Stimulated activated CD4-positive, alpha-beta T cell treated with anti-CD3 and anti-CD28 coated beads, Interleukin-2, amount 100 ng/mL, for 4 hours (primary cell): ENCODE measurements around the gene PYGB.
"Not testable (repeated sequence)": the region's sequence is repeated elsewhere in the genome, so short reads cannot be mapped to it uniquely, and the experiment has no call there.

Source experiments
- DNase-seq: peaks from one replicate; pipeline ENCODE4 v3.0.0-alpha.2; 2020; ENCODE audit warnings: low read depth

Gene PYGB

DNA sequence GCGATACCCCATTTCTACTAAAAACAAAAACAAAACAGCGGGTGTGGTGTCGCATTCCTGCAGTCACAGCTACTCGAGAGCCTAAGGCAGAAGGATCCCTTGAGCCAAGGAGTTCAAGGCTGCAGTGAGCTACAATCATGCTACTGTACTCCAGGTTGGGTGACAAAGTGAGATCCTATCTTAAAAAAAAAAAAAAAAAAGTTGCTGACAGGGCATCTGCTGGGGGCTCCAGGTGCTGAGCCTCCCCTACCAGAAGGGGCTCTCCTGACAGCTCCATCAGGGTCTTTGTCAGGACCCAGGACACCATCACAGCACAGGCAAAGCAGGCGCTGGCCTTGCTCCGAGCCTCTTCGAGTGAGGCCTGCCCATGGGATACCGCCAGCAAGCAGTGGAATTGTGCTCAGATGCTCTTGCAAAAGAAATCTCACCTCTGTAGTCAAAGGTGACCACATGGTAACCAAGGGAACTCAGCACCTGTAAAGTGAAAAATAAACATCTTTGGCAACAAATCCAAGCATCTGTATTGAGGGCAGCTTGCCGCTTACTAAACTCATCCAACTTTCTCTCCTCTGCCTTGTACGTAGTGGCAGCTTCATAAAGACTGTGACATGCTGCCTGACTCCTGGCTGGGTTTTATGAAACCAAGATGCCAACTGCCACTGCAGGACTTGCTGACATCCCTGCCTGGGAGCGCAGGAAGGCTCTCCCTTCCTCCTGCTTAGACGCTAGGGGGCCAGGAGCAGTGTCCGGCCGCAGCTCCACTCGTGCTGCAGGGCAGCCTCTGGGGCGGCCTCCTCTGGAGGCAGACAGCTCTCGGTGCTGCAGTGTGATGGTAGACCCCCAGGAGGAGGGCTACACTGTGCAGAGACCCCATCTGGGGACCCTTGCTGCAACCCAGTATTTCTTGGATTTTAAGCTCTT lies 66.9 kb downstream of the PYGB start:
- no peak for DNase-seq

DNA sequence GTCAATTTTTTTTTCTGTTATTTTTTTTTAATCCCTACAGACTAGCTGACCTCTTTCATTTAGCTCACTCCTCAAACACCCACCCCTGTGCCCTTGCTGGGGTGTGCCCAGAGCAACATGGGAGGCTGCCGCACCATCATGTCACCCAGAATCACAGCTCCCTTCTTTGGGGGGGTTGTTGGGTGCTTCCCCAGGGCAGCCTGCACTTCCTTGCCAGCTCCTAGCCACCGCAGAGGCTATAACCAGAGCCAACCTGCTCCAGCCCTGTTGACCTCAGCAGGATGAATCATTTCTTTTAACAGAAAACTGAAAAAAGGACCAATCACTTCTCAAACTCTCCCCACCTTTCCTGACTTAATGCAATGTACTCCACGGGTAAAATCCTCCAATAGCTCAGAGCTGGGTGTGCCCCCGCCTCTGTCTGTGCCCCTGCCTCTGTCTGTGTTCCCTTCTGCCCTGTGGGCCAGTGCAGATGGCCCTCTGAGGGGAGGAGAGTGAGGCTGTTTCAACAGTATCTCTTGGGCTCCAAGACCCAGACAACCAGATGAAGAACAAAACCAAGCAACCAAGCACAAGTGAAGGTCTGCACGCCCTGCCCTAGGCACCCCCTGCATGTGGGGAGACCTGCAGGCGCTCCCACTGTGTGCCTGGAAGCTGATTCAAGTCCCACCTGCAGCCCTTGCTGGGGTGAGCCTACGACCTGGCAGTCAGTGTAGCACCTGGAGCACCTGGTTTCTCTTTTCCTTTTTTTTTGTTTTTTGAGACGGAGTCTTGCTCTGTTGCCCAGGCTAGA lies 67.7 kb downstream of the PYGB start:
- no peak for DNase-seq

DNA sequence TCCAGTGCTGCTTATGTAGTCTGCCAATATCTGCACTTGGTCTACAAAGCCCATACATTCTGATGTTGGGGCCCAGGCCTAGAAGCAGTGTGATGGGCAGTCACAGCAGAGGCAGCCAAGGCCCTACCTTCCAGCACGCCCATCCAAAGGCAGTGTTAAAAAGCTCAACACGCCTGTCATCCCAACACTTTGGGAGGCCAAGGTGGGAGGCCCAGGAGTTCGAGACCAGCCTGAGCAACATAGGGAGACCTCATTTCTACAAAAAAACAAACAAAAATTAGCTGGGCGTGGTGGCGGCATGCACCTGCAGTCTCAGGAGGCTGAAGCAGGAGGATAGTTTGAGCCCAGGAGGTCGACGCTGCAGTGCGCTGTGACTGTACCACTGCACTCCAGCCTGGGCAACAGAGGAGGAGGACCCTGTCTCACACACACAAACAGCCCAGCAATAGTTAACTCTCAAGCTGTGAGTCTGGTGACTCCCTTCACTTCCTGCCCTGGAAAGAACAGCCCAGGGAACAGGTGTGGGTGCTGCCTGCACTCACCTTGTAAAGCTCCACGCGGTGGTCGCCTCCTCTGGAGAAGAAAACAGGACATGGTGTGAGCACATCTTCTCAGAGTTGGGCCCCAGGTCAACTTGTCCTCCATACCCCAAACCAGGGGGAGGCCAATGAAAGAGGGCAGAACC lies 68.8 kb downstream of the PYGB start:
- DNase-seq = no peak

DNA sequence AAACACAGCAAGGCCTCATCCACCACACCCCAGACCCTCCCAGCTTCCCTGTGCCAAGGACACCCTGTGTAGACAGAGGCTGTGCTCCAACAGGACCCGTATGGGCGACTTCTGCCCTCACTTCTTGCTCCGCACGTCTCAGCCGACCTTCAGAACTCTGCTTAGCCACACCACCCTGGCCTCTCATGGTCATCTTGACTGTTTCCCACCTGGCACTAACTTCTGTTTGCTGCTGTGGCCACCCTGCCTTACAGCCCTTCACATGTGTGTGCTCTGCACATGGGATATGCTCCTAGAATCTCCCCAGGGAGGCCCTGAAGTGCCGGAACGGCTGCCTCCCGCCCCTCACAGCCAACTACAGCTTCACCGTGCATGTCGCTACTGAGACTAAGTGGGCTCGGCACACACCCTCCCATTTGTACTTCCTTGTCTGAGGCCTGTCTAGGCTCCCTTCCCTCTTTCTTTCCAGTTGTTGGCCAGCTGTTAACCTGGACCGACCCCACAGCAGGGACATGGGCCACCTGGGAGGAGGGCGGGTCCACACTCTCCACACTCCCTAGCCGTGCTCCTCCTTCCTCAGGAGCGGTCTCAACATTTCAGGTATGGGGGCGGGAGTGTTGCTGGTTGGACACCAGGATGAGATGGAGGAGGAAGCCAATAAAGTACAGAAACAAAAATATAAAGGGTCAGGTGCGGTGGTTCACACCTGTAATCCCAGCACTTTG lies 69.6 kb downstream of the PYGB start:
- no peak for DNase-seq

DNA sequence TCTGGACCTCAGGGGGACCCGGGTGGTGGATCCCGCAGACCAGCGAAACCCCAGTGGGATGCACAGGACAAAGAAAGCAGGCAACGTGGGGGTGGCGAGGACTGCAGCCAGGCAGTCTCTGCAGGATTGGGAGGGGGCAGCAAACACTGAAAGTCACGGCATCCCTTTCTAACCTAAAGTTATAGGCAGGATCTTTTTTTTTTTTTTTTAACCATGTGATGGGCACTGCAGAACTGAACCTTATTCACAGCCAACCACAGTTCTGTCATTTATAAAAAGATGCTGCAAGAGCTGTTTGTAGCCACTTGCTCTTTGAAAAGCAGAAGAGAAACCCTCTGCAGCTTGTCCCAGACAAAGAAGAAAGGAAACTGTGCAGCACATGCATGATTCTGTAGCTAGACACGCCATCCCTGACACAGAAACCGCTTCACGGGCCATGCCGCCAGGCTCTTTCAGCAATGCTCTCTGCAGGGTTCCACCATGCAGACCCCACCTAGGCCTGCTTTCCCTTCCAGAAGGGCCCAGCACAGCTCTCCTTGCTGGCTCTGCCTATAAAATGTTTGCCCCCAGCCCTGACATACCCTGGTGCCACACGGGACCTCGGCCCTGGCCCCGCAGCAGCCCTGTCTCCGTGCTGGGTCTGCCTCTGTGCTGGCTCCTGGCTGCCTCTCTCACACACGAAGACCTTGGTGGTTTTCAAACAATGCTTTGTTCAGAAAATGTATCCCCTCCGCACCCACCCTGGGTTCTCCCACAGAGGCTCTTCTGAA lies 70.8 kb downstream of the PYGB start:
- no peak for DNase-seq

DNA sequence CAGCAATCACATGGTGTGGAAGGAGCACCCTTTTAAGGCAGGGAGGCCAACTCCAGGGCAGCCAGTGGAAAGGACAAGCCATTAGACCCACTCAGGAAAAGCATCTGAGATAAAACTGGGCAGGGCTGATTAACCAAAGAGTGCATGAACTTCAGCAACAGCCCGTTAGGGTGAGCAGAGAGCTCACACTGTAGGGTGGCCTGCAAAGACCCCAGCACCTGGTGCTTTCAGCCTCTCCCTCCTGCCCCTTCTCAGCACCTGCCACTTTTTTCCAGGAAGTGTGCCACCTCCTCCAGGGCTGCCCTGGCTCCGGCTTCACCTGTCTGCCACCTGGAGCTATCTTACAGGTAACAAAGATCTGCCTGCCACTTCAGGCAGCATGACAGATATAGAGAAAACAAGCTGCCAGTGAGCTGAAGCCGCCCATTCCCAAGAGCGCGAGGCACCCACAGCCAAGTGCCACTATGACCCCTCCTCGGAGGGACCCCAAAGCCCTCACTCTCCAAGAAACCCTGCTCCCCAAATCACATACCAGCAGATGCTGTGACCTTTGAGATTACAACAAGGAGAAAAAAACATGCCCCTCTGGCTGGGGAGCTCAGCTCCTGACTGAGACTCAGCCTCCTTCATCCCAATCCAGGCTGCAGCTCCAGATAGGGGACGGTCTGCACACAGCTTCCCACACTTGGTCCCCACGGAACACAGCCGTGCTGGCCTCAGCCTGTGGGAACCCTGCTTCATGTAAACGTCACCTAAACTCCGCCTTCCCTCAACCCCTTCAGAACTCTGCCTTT lies 71.6 kb downstream of the PYGB start:
- no peak for DNase-seq

DNA sequence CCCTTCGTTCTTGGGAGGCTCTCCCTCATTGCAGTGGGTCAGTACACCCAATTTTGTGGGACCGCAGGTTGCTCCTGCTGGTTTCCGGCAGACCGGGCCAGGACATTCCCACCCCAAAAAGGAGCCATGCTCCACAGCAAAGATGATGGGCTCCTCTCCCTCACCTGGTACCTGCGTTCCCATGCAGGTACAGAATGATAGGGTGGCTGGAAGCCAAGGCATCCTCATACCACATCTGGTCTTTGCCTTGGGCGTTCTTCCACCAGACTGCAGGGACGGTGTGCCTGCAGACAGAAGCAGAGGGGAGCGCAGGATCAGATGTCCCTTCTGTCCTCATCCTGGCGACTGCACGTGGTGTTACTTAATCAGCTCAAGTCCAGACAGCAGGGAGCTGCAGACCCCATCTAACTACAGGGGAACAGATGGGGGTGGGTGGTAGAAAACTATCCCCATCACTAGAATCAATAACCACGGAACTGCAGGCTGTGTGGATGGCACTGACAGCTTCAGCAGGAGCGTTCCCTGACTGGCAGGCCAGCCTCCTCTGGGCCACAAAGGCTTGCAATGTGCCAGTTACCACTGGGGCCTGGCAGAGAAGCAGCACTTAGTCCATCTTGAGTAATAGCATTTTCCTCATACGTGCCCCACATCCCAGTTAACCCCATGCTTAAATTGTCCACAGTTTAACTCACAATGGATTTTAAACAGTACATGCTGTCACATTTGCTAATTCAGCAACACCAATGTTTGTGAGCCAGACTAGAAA lies 72.3 kb downstream of the PYGB start:
- no peak for DNase-seq

DNA sequence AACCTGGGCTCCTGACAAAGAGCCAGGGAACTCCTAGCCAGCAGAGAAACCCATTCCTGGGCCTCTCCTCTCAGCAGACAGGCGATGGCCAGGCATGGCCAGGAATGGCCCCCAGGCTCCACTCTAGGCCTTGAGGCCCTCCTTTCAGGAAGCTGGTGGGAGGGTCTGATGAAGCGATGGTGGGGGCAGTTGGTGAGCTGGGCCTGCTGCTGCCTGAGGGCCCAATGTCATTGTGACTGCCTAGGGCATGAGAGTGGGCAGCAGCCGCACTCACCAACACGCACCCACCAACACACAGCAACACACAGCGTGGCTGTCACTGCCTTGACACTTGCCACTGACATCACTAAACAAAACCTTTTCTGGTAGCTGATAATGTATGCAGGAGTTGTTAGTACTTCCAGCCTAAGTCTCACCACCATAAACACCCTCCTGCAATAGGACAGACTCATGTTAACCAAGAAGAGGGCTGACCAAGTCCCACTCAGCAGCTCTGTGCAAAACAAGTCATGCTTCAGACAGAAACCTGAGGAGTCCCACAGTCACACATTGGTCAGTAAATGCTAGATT lies 73.5 kb downstream of the PYGB start:
- DNase-seq = no peak

DNA sequence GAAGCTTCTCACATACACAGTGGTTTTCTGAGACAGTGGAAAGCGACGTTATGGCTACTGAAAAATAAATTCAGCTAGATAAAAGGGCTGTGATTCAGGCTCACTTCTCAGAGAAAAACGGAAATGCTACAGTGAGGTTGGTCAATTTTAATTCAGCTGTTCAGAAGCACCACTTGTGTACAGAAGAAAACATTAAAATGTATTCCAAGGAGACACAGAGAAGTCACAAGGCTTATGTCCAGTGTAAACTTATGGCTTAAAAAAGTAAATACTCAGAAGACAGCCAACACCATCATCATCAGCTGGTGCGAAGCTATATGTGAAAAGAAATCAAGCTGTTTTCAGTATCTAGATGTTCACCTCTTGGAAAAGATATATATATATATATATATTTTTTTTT lies 74.1 kb downstream of the PYGB start:
- no peak for DNase-seq

DNA sequence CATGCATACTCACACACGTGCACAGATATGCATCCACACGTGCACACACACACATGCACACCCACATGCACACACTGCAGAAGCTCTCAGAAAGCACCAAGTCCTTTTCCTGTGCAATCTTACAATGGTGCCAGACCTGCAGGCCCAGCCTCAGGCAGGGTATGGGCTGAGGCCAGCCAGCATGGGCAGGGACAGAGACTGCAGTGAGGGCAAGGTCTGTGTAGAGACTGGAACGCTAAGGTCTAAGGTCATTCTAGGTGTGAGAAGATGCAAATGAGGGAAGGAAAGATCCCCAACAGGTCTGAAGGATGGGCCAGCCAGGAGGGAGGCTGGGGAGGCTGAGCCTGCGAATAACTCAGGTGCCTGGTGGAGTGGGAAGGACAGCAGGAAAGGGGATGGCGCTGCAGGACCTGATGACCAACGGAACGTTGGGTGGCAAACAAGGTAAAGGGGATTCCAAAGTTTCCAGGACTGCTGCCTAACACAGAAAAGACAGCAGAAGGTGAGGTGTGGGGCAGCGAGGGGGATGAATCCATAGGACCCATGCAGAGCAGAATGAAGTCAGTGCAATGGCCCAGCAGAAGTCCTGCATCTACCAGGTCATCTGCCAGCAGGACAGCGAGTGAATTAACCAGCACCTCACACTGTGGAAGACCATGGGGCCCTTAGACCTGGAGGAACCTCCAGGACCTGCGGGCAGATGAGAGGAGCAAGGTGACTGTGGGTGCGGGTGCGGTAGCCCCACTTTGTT lies 75.8 kb downstream of the PYGB start:
- no peak for DNase-seq

DNA sequence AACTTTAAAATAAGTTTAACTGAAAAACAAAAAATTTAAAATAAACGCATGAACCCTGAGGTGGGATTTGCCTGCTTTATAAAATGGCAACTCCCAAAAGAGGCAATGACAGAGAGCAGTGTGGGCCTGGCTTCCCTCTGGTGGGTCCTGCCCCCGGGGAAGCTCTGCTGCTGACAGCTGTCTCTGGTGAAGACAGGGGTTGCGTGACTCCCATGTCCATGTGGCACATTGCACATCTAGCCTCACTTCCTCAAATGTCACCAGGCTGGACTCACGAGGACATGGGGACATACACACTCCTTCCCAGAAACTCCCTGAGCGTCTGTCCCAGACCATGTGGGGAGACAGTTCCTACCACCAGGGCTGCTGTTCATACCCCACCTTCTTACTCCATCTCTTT lies 76.5 kb downstream of the PYGB start:
- no peak for DNase-seq

DNA sequence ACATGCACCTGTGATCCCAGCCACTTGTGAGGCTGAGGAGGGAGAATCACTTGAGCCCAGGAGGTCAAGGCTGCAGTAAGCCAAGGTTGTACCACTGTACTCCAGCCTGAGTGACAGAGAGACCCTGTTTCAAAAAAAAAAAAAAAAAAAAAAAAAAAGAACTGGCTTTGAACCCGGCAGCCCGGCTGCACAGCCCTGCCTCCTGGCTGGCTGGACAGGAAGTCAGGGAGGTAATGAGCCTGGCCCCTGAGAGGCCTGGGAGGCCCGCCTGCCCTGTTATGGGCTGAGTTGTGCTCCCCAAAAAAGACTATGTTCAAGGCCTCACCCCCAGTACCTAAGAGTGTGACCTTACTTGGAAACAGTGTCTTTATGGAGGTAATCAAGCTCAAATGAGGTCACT lies 77.2 kb downstream of the PYGB start:
- no peak for DNase-seq

DNA sequence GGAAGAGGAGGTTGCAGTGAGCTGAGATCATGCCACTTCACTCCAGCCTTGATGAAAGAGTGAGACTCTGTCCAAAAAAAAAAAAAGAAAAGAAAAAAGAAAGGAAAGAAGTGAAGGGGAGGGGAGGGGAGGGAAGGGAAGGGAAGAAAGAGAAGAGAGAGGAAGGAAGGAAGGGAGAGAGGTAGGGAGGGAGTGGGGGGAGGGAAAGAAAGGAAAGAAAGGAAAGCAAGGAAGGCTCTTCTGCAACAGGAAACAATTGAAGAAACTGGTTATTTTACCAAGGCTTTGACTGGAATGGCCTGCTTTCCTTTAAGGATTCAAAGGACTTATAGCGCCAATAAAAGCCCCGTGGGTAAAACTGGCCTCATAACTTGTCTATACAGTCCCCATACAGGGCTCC lies 78.1 kb downstream of the PYGB start:
- no peak for DNase-seq

DNA sequence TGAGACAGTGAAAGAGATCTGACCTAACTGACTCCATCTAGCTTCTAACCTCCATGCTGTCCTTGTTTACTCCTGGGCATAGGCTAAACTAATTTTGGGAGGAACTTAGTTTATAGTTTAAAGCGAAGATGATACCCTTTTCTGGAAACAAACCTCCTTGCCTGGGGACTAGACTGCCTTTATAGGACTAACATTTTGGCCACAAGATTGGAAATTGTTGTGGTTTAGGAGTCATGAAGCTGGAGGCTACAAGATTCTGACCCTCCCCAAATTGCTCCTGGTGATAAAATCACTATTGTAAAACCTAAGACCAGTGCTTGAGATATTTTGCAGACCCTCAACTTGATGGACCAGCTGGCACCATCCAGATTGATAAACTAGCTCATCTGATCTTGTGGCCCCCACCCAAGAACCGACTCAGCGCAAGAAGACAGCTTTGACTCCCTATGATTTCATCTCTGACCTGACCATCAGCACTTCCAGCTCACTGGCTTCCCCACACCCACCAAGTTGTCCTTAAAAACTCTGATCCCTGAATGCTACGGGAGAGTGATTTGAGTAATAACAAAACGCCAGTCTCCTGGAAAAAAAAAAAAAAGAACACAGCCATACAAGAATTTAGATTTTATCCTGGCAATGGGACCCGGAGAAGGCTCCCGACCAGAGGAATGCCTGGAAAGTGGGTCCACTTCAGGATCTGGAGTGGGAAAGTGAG lies 79.8 kb downstream of the PYGB start:
- DNase-seq = no peak

DNA sequence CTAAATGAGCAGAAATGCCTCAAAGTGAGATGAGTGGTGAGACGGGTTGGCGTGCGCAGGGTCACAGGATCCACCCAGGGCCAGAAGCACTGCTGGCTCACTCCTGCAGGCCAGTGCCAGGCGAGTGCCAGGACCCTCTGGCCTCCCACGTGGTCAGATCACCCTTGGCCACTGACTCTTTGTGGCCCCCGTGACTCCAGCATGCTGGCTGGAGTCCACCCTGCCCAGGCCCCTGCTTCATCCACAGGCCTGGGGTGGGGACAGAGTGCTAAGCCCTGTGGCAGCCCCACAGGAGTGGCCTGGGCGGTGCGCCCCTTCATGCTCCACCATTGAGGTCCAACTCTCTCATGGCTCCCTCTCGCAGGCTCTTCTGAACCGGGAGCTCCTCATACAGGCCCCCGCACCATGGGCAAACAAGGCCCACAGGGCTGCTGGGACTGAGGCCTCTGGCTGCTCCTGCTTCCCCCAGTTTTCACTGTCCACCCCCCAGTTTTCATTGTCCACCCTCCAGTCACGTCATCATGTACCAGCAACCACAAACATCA lies 81.1 kb downstream of the PYGB start:
- DNase-seq = no peak

DNA sequence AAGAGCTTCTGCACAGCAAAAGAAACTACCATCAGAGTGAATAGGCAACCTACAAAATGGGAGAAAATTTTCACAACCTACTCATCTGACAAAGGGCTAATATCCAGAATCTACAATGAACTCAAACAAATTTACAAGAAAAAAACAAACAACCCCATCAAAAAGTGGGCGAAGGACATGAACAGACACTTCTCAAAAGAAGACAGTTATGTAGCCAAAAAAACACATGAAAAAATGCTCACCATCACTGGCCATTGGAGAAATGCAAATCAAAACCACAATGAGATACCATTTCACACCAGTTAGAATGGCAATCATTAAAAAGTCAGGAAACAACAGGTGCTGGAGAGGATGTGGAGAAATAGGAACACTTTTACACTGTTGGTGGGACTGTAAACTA lies 87.1 kb downstream of the PYGB start:
- DNase-seq = not testable (repeated sequence)

DNA sequence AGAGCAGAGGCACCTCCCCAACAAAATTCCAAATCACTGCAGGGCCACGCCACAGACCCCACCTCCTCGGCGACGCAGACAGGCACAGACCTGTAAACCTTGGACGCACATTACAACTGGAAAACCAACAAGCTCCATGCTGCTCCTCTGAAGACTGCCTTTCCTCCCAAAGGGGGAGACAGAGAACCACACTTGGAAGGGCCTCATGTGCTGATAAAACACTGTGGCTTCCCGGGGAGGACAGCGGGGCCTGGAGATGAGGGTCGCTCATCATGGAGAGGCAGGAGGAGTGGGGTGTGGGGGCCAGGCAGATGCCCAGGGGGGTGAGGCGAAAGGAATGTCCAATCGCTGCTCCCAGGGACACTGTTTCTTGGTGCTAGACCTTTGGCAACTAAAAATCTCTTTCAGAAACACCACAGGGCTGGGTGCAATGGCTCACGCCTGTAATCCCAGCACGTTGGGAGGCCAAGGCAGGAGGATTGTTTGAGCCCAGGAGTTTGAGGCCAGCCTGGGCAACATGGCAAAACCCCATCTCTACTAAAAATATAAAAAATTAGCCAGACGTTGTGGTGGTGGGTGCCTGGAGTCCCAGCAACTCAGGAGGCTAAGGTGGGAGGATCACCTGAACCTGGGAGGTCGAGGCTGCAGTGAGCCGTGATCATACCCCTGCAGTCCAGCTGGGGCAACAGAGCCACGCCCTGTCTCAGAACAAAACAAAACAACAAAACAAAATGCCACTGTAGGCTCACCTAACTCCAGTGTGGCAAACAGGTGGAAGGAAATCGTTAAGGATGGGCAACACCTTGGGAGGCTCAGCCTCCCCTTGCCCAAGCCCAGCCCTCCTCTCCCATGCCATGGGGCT lies 88.9 kb downstream of the PYGB start:
- DNase-seq = no peak
